Left lung (tissue), 10 donors: ENCODE data around the gene TAOK2. TPM values are rescaled to one million over a fixed set of nuclear protein-coding genes. Genes with fewer than 3 reads are reported as not detected.

Source experiments
- ATAC-seq: fragments of 200-7000 bp; cut with Tn5 transposase; one replicate; pipeline ENCODE4 v1.9.1; 2020; ENCODE audit warnings: moderate library complexity
- DNase-seq, 4 donors: peaks; one replicate each; pipeline ENCODE4 v3.0.0-alpha.2; 2013 to 2020
- H3K27ac ChIP-seq, 2 donors: fragments of 200-600 bp; sonication (generic) in 1 of 2; one replicate each; pipeline versions ENCODE4 v1.5.0 to v1.8.0; 2020 to 2021
- H3K27me3 ChIP-seq, 2 donors: fragments of 200-600 bp; sonication (generic) in 1 of 2; one replicate each; pipeline versions ENCODE4 v1.5.0 to v1.8.0; 2020 to 2021
- H3K36me3 ChIP-seq, 2 donors: fragments of 200-600 bp; sonication (generic) in 1 of 2; one replicate each; pipeline versions ENCODE4 v1.5.0 to v1.8.0; 2020 to 2021
- H3K4me1 ChIP-seq, 2 donors: fragments of 200-600 bp; one replicate each; pipeline ENCODE4 v1.8.0; 2021
- H3K4me3 ChIP-seq, 2 donors: fragments of 200-600 bp; sonication (generic) in 1 of 2; one replicate each; pipeline versions ENCODE4 v1.5.0 to v1.8.0; 2020 to 2021; ENCODE audit warnings: mild to moderate bottlenecking in 1 of 2
- H3K9me3 ChIP-seq, 2 donors: fragments of 200-600 bp; sonication (generic) in 1 of 2; one replicate each; pipeline versions ENCODE4 v1.5.0 to v1.8.0; 2020 to 2021
- CTCF ChIP-seq, 2 donors: fragments of 200-600 bp; sonication (generic) in 1 of 2; IDR thresholded peaks; one replicate each; pipeline versions ENCODE4 v1.5.0 to v1.8.0; 2021; ENCODE audit warnings: antibody characterized with exemption in 2 of 2
- intact Hi-C, 2 donors: fragments of 100-400 bp; cut with DNase I; formaldehyde crosslinking; loops; one replicate each; pipeline versions ENCODE4 v1.11.2 to v1.14.2; 2022
- polyA plus RNA-seq, 6 donors: library from polyadenylated mRNA; unstranded; fragments of 120-200 nt; gene quantifications; one replicate each; pipeline ENCODE4 v1.2.1, GENCODE V29; 2013; ENCODE audit not compliant: insufficient read length in 6 of 6
- total RNA-seq, 2 donors: library from RNA; stranded (reverse); fragmentation: NEBNext Ultra II Directional; extraction: Animal tissue kit (Norgen Biotek cat#: 25700); gene quantifications; one replicate each; pipeline ENCODE4 v1.2.1, GENCODE V29; 2021
- donor health status: DM: no; HTN: yes; CAD: no.
- donor health status: DM: no; HTN: no; CAD: no.

TAOK2 gene
- total and polyA plus RNA-seq, 8 donors: 47.5 to 71.4 (median 57.4) TPM

GRCh38 chr16:29994600-29995323 lies 21.1 kb downstream of the TAOK2 start:
- intact Hi-C loops: no loop called here
- no peaks in the 10 kb centered on the region for H3K27me3 ChIP-seq
- H3K4me3 ChIP-seq: peak overlapping the region; percentile 95 to 99
- H3K27ac ChIP-seq: peak overlapping the region; percentile 93 to 96
- H3K36me3 ChIP-seq: peaks cover 0 to 48% of the 10 kb centered on the region in 2 donors
- DNase-seq: peak in 2 of 4 donors; percentile 40 to 94
- H3K9me3 ChIP-seq: no peaks in the 10 kb centered on the region
- peaks cover 22 to 40% of the 10 kb centered on the region in 2 donors for H3K4me1 ChIP-seq
- peak; percentile 79 for ATAC-seq
- no peak for TF ChIP-seq CTCF (IDR thresholded peaks at IDR 0.05)

GRCh38 chr16:29995324-29995910 lies 21.7 kb downstream of the TAOK2 start, which contains the start of gene HIRIP3:
HIRIP3 (minus strand) TSS chr16:29995617; CDS start chr16:29995605, 12 bp downstream.
- H3K4me1 ChIP-seq: peaks cover 20 to 40% of the 10 kb centered on the region in 2 donors
- H3K9me3 ChIP-seq: no peaks in the 10 kb centered on the region
- no peaks in the 10 kb centered on the region for H3K27me3 ChIP-seq
- peak within 1 kb of the TSS; percentile 95 to 99 for H3K4me3 ChIP-seq
- intact Hi-C loops: no loop called here
- peak within 1 kb of the TSS; percentile 93 to 96 for H3K27ac ChIP-seq
- H3K36me3 ChIP-seq: peaks cover 0 to 46% of the 10 kb centered on the region in 2 donors
- TF ChIP-seq CTCF (IDR thresholded peaks at IDR 0.05): no peak
- peak; percentile 70 for ATAC-seq
- peak in 3 of 4 donors; percentile 87 to 94 (median 91) for DNase-seq

- Histone ChIP-seq H3K4me3 (peak within 1 kb of the TSS; percentile 95 to 99), H3K36me3 (peaks cover 0 to 46% of the 10 kb centered on the region in 2 donors), H3K9me3 (no peaks in the 10 kb centered on the region), H3K27ac (peak within 1 kb of the TSS; percentile 93 to 96), H3K4me1 (peaks cover 13 to 40% of the 10 kb centered on the region in 2 donors), H3K27me3 (no peaks in the 10 kb centered on the region)
- DNase-seq: peak; percentile 94 to 100 (median 99)
- intact Hi-C loops: no loop called here
- peak in 1 of 2 donors; percentile 30 for TF ChIP-seq CTCF (IDR thresholded peaks at IDR 0.05)
- peak; percentile 98 for ATAC-seq
Observed at GRCh38 chr16:29995911-29996765, 22.5 kb downstream of the TAOK2 start, which contains the start of gene INO80E. INO80E (plus strand) TSS chr16:29996241; CDS start chr16:29996311, 70 bp downstream.

- ATAC-seq: no peak
- peak overlapping the region; percentile 95 to 99 for H3K4me3 ChIP-seq
- no peak for TF ChIP-seq CTCF (IDR thresholded peaks at IDR 0.05)
- intact Hi-C loops: no loop called here
- no peak for DNase-seq
- peak overlapping the region; percentile 93 to 96 for H3K27ac ChIP-seq
- no peaks in the 10 kb centered on the region for H3K27me3 ChIP-seq
- H3K9me3 ChIP-seq: no peaks in the 10 kb centered on the region
- peaks cover 0 to 46% of the 10 kb centered on the region in 2 donors for H3K36me3 ChIP-seq
- H3K4me1 ChIP-seq: peaks cover 11 to 40% of the 10 kb centered on the region in 2 donors
Observed at GRCh38 chr16:29996766-29997250, 23.1 kb downstream of the TAOK2 start.
